Amniotic stem cell (primary cell): ENCODE measurements around the gene RAPH1.

Experiments
- DNase-seq: peaks from one replicate; lab custom pipeline; 2025; lab: John Stamatoyannopoulos, UW

Gene RAPH1

DNA sequence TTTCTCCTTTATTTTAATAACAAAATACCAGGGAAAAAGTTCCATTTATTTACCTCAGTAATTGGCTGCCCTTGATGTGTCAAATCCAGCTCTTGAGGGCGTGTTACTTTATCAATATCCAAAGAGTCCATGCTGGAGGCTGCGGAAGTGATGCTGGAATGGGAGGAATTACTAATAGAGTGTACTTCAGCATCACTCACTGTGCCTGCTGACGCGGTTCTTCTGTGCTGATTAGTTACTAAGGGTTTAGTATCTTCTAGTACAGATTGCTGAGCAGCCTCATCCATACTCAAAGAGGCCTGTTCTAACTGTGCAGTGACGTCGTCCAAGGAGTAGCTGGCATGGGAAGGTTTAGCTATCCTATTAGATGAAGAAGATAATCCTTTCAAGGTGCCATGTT, 45.6 kb downstream of the RAPH1 start:
- DNase-seq = no peak

GRCh38 chr2:203484266-203485112, 50.6 kb downstream of the RAPH1 start:
- no peak for DNase-seq

DNA sequence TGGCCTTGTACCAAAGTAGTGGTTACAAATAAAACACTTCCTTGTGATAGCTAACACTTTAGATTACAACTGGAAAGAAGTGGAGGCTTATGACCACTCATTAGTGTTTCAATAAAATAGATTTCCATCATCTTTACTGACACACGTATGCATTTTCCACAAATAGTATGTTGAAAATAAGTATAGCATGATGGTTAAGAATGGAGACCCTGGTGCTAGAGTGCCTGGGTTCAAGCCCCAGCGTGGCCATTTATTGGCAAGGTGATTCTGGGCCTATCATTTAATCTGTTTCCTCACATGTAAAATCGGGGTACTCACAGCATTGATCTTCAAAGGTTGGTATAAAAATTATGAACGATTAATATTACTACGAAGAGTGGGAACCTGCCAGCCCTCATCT, 54.5 kb downstream of the RAPH1 start:
- no peak for DNase-seq

DNA sequence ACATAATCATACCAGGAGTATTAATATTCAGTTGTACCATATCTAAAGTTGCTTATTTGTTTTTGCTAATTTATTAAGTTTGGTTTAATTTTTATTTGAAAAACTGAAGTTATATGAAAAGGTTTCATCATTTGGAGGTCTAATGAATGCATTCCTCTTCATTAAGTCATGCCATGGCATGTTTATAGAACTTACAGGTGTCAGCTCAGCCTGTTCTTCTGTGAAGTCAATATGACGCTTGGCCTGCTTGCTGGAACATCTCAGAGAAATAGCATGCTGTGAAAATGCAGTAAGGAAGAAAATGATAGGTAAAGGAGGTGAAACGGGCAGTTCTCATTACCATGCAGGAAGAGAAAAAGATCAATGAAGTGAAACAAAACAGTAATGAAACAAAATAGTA, 58.2 kb downstream of the RAPH1 start:
- no peak for DNase-seq

- no peak for DNase-seq
Observed at GRCh38 chr2:203471323-203471722, 63.8 kb downstream of the RAPH1 start.

GRCh38 chr2:203470371-203470770, 64.7 kb downstream of the RAPH1 start:
- no peak for DNase-seq

GRCh38 chr2:203469546-203469945, 65.6 kb downstream of the RAPH1 start:
- DNase-seq = no peak

DNA sequence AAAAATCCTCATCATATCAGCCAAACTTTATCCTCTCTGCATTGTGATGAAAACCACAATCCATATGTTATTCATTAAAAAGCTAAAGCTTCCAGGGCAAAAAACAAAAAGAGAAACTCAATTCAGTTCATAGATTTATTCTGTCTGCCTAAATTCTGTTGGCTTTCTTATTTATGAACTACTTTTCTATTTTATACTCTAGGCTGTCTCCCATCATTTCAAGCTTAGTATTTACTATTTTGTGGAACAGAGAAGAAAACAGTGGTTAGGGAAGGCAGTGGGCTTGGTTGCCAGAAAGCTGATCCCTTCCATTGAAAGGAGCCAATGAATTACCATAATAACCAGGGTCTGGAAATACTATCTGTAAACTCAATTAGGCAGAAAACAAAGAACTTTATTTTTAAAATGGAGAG, 71.8 kb downstream of the RAPH1 start:
- DNase-seq = no peak

- no peak for DNase-seq
Observed at GRCh38 chr2:203462308-203462707, 72.8 kb downstream of the RAPH1 start.

- DNase-seq = no peak
Observed at GRCh38 chr2:203461746-203462145, 73.4 kb downstream of the RAPH1 start.

DNA sequence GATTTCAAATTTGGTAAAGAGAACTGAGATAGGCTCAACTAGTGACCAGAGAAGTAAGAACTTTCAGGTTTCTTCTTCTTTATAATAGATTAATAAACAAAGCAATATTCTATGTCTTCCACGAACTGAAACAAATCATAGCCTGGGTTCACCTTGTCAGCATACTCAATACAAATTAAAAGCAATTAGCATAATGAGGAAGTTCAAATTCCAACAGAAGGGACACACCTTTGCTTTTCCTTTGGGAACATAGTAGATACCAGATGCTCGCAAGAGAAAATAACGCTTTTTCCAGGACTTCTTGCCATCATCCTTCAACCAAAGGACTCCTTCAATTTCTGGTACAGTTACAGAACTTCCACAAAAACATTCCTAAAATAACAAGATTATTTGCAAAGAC, 79.9 kb downstream of the RAPH1 start:
- DNase-seq = no peak

- peak; percentile 34 for DNase-seq
Observed at GRCh38 chr2:203453858-203454451, 81.1 kb downstream of the RAPH1 start.

DNA sequence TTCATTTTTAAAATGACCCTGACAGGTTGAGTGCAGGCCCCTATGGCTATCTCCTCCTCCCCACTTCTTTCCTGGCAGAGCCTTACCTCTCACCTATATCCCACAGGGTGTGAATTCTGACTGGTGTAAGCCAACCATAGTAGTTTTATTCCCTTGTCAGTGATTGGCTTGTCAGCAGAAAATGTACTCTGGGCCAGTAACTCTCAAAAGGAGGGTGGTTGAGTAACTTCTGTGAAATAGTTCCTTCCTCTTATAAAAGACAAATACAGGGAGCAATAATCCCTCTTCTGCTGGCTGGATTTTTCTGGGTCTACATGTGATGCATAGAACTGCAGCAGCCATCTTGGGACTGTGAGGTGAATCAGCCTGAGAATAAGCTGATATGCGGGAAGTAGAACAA, 83.4 kb downstream of the RAPH1 start:
- no peak for DNase-seq

GRCh38 chr2:203451011-203451410, 84.1 kb downstream of the RAPH1 start:
- DNase-seq = no peak

GRCh38 chr2:203450561-203450960, 84.5 kb downstream of the RAPH1 start:
- DNase-seq = no peak

DNA sequence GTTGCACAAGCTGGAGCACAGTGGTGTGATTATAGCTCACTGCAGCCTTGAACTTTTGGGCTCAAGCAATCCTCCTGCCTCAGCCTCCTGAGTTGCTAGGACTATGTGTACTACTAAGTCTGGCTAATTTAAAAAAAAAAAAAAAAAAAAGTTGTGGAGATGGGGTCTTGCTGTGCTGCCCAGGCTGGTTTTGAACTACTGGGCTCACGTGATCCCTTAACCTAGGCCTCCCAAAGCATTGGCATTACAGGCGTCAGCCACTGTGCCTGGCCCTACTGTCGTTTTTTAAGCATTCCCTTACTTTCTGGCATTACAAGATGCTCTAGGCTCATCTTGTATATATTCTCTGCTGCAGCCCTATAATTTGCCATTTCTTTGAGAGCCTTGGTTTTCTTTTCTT, 88.3 kb downstream of the RAPH1 start:
- no peak for DNase-seq

GRCh38 chr2:203446071-203446481, 89.0 kb downstream of the RAPH1 start:
- DNase-seq = peak; percentile 12

GRCh38 chr2:203444738-203445137, 90.4 kb downstream of the RAPH1 start:
- no peak for DNase-seq

DNA sequence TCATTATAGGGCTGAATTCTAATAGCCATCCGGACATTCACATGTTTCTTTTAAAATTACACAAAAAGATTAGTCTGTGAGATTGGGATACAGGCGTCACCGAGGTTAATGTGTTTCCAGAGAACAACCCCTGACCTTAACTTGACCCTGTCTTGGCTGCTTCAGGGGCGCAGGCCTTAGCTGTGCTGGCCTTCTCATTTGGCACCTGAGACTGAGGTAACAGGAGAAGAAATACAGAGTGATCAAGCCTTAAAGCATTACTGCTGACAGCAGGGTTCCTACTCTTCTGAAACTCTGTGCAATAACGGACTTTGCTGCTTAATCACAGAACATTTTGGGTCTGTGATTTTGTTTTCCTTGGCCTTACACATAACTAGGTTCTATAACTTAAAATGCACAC, 92.6 kb downstream of the RAPH1 start:
- DNase-seq = no peak

GRCh38 chr2:203441463-203441862, 93.6 kb downstream of the RAPH1 start:
- DNase-seq = no peak

GRCh38 chr2:203440671-203441070, 94.4 kb downstream of the RAPH1 start:
- no peak for DNase-seq

- DNase-seq = no peak
Observed at GRCh38 chr2:203438528-203438927, 96.6 kb downstream of the RAPH1 start.

GRCh38 chr2:203437511-203437910, 97.6 kb downstream of the RAPH1 start:
- no peak for DNase-seq

DNA sequence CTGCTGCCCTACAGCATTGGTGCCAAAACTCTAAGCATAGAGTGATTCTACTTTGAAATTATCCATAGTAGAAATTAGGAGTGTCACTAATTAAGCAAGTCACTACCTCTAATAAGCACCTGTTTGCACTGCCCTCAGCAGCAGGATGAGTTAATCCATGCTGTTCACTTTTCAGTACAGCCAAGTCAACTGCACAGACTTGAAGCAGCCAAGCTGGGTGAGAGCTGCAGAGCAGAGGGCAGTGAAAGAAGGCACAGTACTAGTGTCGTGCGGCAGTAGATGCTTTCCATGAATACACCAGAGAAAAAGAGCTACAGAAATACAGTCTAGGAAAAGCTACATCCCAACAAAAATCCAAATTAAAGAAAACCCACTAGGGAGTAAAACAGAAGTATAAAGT, 98.6 kb downstream of the RAPH1 start:
- no peak for DNase-seq
